ENCODE data around the gene APCDD1. TPM values are rescaled to one million over a fixed set of nuclear protein-coding genes. Genes with fewer than 3 reads are reported as not detected.

Gene APCDD1
- total and polyA plus RNA-seq, 8 donors = 5.6 to 31.1 (median 16.4) TPM

GRCh38 chr18:10416065-10416464 lies 38.4 kb upstream of the APCDD1 start:
- ATAC-seq = no peak
- Histone ChIP-seq H3K9me3 (no peaks in the 10 kb centered on the region), H3K4me3 (no peak overlapping the region), H3K27me3 (no peaks in the 10 kb centered on the region), H3K36me3 (no peaks in the 10 kb centered on the region), H3K4me1 (peaks cover 0 to 2% (median 0%) of the 10 kb centered on the region in 3 donors), H3K27ac (no peak overlapping the region)
- intact Hi-C loops (cut with DNase I) = no loop called here
- no peak for TF ChIP-seq CTCF (IDR thresholded peaks at IDR 0.05)
- no peak for FAIRE-seq
- 80% methylated on average over 9 of the region's 9 CpGs for WGBS, 2 donors
- no peak for DNase-seq

- Histone ChIP-seq H3K4me1 (no peaks in the 10 kb centered on the region), H3K36me3 (no peaks in the 10 kb centered on the region), H3K4me3 (no peak overlapping the region), H3K9me3 (no peaks in the 10 kb centered on the region), H3K27me3 (no peaks in the 10 kb centered on the region), H3K27ac (no peak overlapping the region)
- WGBS, 2 donors = 90 to 91% methylated on average over 3 of the region's 3 CpGs
- no peak for FAIRE-seq
- intact Hi-C loops (cut with DNase I) = no loop called here
- DNase-seq = no peak
- ATAC-seq = no peak
- no peak for TF ChIP-seq CTCF (IDR thresholded peaks at IDR 0.05)
These were observed 37.2 kb upstream of the APCDD1 start for GRCh38 chr18:10417191-10417590.

- no peak overlapping the region for H3K27ac ChIP-seq
- TF ChIP-seq CTCF (IDR thresholded peaks at IDR 0.05) = no peak
- FAIRE-seq = no peak
These were observed 36.8 kb upstream of the APCDD1 start for GRCh38 chr18:10417664-10418063.

GRCh38 chr18:10418836-10419235 lies 35.6 kb upstream of the APCDD1 start:
- Histone ChIP-seq H3K27me3 (no peaks in the 10 kb centered on the region), H3K36me3 (no peaks in the 10 kb centered on the region), H3K27ac (no peak overlapping the region), H3K4me1 (no peaks in the 10 kb centered on the region), H3K9me3 (no peaks in the 10 kb centered on the region), H3K4me3 (no peak overlapping the region)
- no peak for TF ChIP-seq CTCF (IDR thresholded peaks at IDR 0.05)
- intact Hi-C loops (cut with DNase I) = no loop called here
- ATAC-seq (no peak), DNase-seq (no peak), FAIRE-seq (no peak)

More at GRCh38 chr18:10417664-10418063, 36.8 kb upstream of the APCDD1 start:
- Histone ChIP-seq H3K4me1 (no peaks in the 10 kb centered on the region), H3K4me3 (no peak overlapping the region), H3K27me3 (no peaks in the 10 kb centered on the region), H3K36me3 (no peaks in the 10 kb centered on the region), H3K9me3 (no peaks in the 10 kb centered on the region)
- ATAC-seq = no peak
- no peak for DNase-seq
- intact Hi-C loops (cut with DNase I) = no loop called here

- H3K4me1 ChIP-seq = no peaks in the 10 kb centered on the region
- no peaks in the 10 kb centered on the region for H3K27me3 ChIP-seq
- DNase-seq = no peak
- 79 to 90% methylated on average over 5 of the region's 5 CpGs for WGBS, 2 donors
- no peak overlapping the region for H3K4me3 ChIP-seq
- no peak for FAIRE-seq
- H3K36me3 ChIP-seq = no peaks in the 10 kb centered on the region
- no peaks in the 10 kb centered on the region for H3K9me3 ChIP-seq
- H3K27ac ChIP-seq = no peak overlapping the region
- no peak for ATAC-seq
- TF ChIP-seq CTCF (IDR thresholded peaks at IDR 0.05) = no peak
- intact Hi-C loops (cut with DNase I) = no loop called here
These were observed 34.9 kb upstream of the APCDD1 start for GRCh38 chr18:10419420-10420103.
